HG02885 (cell line): Measurements from ENCODE around the gene DAB2IP.
A peak's percentile ranks its signal among the peaks of the same experiment; 100 is the strongest.

Experiments
- ATAC-seq: cut with Tn5 transposase; IDR thresholded peaks from one replicate; pipeline ENCODE4 v1.9.1; 2021; ENCODE audit warnings: mild to moderate bottlenecking; ENCODE audit not compliant: unreplicated experiment, poor library complexity

Gene DAB2IP

DNA sequence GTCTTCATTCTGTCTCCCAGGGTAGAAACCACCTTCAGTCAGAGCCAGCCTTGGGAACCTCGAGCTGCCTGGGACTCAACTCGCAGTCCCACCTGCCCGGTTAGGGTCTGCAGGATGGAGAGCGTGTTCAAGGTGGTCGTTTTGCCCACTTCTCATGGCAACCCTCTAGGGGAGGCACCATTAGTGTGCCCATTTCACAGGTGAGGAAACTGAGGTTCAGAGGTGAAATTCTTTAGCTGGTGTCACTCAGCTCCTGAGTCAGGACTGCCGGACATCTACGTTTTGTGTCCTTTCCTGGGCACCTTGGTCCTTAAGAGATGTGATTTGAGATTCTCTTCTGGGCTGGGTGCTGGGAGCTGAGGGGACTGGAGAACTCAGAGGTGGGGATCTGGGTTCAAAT is 30.0 kb downstream of the DAB2IP start:
- ATAC-seq = no peak

DNA sequence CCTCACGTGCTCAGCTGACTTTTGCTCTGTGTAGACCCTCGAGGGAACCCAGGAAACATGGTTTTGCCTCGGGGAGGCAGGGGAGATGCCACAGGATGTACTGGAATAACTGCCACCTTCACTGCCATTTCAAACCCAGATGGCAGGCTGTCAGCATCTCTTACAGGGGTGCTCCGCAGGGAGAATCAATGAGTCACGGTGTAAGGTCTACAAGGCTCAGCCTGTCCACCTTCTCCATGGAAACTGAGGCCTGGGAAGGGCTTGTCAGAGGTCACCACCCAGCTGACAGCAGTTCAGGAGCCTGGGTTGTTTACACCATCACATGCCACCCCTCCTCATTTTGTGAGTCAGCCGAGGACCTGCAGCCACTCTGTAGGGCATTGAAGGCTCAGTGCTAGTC is 30.8 kb downstream of the DAB2IP start:
- no peak for ATAC-seq

DNA sequence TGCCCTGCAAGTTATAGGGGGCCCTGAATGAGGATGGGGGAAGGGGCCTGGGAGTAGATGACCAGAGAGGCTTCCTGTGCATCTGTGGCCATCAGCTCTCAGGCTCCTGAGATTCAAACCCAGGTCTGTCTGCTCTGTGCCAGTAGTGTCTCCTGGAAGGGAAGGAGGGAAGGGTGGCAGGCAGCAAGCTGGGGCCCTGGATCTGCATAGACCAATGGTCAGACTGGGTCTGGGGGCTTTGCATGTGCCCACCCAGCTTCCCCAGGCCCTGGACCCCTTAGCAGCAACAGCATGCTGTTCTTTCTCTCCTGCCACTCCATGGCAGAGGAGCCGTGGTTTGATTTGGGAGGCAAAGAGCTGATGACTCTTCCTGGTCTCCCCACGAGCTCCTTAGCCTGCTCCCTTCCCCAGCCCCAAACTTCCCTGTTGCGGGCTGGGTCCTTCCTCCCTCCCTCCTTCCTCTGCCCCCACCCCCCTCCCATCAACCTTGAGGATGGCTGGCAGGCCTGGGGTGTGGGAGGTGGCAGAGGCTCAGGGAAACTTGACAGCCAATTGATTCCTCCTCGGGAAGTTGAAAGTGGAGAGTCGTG is 31.6 kb downstream of the DAB2IP start:
- no peak for ATAC-seq

DNA sequence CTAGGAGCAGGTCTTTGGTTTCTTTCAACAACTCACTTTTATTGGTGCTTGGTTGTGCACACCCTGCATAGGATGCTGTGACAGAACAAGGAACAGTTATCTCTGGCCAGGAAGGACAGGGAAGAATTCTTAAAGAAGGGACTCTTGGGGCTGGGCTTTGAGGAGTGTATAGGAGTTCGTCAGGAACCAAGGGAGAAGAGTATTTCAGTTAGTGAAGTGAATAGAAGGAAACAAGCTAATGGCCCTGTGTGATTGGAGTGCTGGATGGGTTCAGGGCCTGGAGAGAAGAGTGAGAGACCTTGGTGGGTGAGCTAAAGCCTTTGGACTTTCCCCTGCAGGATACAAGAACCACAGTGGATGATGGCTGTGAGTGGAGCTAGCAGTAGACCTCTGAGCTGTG is 32.2 kb downstream of the DAB2IP start:
- no peak for ATAC-seq

DNA sequence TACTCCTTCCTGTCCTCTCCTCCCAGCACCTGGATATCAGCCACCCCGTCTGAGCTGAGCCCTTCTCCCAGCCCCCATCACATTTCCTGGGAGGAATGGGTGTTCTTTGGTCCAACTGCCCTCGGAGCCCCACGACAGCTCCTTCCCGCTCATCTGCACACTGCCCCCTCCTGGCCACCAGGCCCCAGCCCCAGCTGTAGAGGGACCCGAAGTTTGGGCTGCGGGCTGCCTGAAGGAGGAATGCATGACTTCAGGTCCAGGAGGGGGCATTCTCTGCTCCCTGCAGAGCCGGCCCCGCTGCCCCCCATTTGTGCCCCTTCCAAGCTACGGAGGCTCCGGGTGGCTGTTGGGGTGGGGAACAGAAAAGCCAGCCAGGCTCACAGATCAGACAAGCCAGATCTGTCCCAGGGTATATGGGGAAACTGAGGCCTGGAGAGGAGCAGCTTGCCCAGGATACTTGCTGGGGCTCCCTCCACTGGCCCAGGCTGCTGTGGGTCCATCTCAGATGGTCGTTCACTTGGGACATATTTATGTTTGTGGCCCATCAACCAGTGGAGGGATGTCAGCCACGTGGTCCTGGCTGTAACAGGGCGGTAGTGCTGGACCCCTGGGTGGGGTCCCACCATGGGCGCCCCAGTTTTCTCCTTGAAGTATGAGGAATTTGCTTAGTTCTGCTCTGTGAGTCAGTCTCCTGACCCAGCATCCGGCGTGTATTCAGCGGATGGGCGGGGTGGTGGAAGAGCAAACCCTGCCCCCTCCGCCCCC is 33.1 kb downstream of the DAB2IP start:
- ATAC-seq = no peak

DNA sequence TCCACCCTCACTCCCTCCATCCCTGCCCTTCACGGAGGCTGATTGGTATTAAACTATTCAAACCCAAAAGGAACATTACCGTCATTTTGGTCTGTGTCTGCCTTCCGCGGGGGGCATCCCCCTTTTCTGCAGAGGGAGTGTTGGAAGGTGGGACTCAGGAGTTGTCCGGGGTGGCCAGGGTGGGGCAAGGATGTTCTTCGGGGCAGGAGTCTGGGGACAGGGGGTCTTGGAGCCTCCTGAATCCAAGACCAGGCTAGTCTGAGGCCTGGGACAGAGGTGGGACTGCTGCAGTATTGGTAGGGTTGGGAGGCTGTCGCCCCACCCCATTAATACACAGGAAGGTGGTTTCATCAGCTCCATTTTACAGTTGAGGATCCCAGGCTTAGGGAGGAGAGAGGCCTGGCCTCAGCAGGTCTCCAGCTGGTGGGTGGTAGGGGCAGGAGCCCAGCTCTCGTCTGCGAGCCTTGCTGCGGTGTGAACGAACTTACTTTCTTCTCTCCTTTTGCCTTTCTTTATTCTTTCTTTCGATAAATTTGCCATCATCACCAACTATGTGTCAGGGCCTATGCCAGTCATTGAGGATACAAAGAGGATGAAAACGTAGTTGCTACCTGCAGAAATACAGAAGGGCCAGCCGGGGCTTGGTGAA is 33.8 kb downstream of the DAB2IP start:
- ATAC-seq = no peak

DNA sequence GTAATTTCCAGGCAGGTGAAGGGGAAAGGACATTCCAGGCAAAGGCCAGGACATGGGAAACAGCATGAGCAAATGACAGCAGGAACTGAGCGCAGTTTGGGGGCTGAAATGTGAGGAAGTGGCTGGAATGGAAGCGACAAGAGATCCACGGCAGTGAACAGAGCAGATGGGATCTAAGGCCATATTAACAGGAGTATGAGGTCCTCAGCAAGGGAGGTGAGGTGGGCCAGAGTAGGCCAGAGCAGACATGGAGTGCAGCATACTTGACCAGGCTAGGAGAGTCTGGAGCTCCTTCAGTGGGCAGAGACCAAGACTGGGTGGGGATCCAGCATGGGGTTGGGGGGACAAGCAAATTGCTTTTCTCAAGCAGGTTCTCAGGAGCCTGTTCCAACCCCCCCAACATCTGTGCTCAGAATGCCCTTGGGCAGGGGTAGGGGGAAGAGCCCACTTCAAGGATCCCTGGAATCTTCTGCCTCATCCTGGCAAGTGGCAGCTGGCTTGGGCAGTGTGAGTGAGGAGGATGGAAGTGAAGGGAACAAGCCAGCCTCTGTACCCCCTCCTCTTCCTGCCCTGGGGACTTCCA is 34.5 kb downstream of the DAB2IP start:
- ATAC-seq = no peak

DNA sequence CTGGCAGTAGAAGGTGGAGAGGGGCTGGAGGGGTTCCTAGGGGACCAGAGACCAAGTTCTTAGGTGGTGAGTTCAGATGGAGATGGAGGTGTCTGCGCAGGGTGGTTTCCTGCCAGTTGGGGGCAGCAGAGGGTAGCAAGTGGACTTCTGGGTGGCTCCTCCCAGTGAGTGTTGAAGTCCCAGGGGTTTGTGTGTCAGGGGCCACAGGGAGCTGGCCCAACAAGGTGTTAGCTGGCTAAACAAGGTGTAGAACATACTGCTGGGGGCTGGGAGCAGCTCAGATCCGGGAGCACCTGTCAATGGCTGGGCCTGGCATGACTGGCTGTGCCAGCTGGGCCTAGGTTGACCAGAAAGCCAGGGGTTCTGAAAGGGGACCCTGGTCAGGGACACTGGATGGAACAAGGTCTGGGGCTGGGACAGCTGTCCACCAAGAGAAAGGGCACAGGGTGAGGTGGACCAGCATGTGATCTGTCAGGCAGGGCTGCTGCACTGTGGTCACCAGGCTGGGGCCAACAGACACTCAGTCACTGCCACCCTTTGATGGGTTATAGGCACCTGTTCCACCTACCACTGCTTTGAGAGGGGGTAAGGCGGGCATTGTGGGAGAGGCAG is 35.6 kb downstream of the DAB2IP start:
- peak; percentile 74 for ATAC-seq

DNA sequence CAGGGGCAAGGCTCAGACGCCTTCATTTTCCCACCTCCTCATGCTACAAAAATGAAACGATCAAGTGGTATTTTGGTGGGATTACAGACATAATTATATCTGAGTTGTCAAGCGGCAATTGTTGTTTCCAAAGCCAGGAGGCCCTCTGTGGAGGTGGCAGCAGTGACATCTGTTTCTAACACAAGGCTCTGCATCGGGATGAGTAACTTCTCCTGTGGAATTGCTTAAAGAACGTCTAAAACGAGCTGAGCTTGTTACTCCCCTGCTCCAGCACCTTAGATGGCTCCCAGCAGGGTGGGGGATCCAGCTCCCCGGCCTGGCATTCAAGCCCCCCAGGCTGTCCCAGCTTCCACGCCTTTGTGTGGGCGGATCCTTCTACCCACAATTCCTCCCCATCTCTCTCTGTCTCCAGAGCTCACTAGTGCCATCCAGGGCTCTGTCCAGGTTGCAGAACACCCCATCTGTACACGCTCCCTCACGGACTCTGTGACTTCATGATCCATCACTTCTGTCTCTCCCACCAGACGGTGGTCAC is 36.8 kb downstream of the DAB2IP start:
- no peak for ATAC-seq

DNA sequence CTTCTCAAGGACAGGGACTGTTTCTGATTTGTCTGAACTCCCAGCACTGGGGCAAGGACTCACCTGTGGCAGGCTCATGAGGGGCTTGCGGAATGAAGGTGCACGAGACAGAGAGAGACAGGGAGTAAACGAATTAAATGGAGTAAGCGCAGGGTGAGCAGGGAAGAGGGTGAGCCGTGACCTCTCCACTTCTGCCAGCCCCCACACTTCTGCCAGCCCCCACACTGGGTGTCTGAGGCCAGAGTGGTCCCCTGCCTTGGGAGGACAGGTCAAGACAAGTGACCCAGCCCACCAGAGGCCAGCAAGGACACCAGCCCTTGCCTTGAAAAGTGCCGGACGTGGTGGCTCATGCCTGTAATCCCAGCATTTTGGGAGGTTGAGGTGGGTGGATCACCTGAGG is 37.2 kb downstream of the DAB2IP start:
- ATAC-seq = no peak

DNA sequence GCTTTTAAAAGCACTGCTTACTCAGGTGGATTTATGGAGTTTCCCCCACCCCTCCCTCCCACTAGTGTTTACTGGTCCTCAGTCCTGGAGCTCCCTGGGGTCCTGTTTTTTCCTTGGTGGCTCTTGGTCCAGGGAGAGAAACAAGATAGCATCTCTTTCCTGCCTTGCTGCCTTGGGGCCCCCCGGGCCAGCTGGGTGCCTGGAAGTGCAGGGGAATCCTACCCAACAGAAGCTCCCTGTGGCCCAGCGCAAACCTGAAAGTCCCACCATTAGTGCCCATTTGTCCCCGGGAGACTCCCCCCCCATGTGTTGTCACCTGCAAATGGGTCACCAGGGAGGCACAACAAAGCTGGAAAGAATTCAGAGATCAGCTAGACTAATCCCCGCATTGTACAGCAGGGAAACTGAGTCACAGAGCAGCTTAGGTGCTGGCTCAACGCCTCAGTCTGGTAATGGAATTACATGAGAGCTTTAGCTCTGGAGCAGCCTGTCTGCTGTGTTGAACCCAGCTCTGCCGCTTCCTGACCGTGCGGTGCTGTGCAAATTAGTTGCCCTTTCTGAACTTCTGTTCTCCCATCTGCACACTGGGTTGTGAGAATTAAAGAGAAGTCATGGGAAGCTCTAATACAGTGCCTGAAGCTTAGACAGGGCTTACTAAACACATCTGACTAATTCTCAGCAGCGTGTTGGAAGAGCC is 38.2 kb downstream of the DAB2IP start:
- ATAC-seq = no peak

DNA sequence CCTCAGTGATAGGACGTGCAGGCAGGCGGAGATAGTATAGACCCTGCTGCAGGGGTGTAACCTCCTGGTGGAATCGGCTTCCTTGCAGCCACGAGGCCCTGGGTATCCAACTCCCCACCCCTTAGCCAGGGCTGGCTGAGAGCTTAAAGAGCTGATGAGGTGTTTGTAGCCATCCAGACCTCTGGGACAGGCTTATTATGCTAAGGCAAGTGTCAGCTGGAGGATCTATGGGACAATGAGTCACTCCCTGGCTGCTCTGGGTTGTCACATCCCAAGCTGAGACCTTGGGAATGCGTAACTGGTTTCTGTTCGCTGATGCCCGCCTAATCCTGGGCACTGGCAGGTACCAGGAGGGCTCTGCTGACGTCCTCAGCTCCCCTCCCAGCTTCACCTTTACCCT is 38.9 kb downstream of the DAB2IP start:
- ATAC-seq = no peak

DNA sequence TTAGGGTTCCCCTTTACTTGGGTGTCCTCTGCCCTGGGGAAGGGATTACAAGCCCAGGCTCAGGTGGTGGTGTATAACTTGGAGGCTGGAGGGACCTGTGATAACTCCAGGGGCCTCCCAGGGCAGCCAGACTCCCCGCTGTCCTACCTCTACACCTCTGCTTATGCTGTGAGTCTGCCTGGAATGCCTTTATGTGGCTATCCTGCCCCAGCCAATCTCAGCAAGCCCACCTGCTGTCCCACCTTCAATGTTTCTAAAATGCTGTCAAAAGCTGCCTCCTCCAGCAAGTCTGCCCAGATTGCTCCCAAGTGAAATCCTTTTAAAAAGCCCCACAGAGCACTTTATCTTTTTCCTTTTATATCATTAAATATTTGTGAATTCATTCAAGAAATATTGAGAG is 39.3 kb downstream of the DAB2IP start:
- ATAC-seq = no peak

DNA sequence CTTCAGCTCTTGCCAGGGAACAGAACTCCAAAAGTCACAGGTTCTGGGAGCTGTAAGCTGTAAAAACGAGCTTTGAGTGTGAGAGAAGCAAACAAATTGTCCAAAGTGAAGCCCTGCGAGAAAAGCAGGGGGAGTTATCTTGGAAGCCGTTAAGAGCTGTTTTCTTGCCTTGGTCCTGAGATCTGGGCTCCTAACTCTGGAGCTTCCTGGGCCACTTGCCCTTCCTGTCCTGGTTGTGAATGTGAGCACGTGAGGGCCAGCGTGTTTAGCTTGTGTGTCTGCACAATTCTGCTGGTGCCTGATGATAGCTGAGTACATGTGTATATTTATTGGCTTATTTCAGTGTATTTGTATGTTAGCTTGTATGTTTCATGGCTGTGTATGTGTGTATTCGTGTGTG is 40.5 kb downstream of the DAB2IP start:
- no peak for ATAC-seq

DNA sequence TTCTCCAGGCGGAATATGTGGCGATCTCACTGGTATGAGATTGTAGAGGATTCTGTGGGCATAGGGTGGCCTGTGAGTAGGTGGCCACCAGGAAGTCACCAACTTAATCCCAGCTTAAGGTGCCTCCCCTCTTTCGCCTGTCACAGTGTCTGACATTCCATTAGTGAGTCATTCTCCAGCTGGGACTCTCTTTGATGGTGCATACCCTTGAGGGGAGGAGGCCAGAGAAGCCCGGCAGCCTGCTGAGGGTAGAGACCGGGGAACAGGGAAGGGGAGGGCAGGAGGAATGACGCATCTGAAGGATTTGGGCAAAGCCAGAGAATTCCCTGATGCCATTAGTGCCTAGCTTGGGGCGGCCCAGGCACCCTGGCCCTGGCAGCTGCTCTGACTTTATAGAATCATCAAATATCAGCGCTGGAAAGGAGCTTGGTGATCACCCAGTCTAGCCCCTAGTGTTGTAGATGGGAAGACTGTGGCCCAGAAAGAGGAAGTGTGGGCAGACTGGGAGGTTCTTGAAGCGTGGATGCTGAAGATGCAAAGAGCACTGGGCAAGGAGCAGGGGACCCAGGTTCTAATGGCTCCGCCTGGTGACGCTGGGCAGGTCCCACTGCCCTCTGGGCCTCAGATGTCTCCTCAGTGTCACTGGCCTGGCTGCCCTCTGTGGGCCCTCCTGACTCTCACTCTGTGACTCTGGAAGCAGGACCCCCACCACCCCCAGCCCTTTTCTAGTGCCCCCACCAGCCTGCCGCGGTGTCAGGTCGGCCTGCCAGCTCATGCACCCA is 41.4 kb downstream of the DAB2IP start:
- ATAC-seq = no peak

DNA sequence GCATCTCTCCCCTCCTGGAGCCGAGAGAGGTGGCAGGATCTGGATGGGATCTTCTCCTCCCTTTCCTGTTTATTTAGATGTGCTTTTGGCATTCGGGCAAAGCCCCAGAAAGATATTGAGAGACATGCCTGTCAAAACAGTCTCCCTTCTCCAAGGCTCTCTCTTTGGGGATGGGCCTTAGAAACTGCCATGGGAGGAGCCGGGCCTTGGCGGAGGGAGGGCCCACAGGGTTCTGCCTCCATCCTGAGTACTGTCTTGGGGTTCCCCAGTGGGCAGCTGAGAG is 41.9 kb downstream of the DAB2IP start:
- ATAC-seq = no peak

DNA sequence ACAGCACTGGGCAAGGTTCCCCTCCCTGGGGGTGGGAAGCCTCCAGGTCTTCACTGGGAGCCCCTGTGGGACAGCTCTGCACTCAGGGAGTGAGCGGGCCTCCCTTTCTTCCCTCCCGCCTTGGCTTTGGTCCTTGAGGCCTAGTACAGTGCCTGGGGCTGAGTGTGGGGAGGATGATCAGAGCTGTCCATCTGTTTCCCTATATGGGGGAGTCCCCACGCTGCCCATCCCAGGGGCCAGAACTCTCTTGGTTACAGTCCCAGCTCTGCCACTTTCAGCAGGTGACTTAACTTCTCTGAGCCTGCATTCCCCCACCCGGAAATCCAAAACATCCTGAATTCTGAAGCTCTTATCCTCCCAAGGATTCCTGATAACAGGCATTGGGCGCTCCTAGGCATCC is 42.6 kb downstream of the DAB2IP start:
- no peak for ATAC-seq

DNA sequence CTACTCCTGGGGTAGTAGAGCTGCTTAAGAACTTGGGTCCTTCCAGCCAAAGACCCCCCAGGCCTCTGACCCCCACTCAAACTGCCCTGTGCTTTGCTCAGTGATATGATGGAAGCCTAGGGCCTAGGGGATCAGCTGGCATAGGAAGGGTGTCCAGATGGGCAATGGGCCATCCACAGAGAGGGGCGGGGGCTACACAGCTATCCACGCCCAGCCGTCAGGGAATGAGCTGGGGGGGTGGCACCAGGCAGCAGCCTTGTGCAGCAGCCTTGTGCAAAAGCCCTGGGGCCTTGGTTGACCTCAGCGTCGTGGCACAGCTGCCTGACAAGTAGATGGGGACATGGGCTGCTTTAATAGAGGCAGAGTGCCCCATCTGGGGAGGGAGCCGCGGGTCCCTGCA is 43.2 kb downstream of the DAB2IP start:
- ATAC-seq = no peak

DNA sequence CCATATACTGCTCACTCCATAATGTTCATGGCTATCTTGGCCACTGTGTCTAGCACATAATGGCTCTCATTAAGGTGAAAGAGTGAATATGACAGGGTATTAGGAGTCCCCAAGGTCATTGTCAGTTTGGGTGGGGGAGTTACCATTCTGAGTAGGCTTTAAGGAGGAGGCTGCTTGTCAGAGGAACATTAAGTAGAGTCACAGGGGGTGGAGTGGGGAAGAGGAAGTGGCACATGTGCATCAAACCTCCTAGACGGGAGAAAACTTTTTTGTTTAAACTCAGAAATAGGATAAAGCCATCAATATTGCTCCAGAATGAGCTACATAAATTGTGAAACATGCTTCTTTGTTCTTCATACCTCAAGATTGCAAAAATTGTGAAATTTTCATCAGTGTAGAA is 45.5 kb downstream of the DAB2IP start:
- no peak for ATAC-seq
